Measurements from ENCODE around the gene FAT2.

The FAT2 gene

GRCh38 chr5:151607304-151607703, 16.2 kb upstream of the FAT2 start:
- H3K36me3 ChIP-seq (ENCODE audit: control insufficient read depth, insufficient read depth, low read length), result no peaks in the 10 kb centered on the region
- no peak overlapping the region for H3K9ac ChIP-seq (ENCODE audit: low read length)
- H3K9me3 ChIP-seq (ENCODE audit: control insufficient read depth, low read length), result no peaks in the 10 kb centered on the region
- H3K4me1 ChIP-seq (ENCODE audit: control insufficient read depth, insufficient read depth, low read length), result no peaks in the 10 kb centered on the region
- H3K4me3 ChIP-seq (ENCODE audit: low read length), result no peak overlapping the region
- H3K27me3 ChIP-seq (ENCODE audit: control insufficient read depth, insufficient read depth, low read length), result no peaks in the 10 kb centered on the region

GRCh38 chr5:151605559-151605958, 14.4 kb upstream of the FAT2 start:
- Histone ChIP-seq H3K4me1 (ENCODE audit: control insufficient read depth, insufficient read depth, low read length) (no peaks in the 10 kb centered on the region), H3K9me3 (ENCODE audit: control insufficient read depth, low read length) (no peaks in the 10 kb centered on the region), H3K9ac (ENCODE audit: low read length) (no peak overlapping the region), H3K4me3 (ENCODE audit: low read length) (no peak overlapping the region), H3K27me3 (ENCODE audit: control insufficient read depth, insufficient read depth, low read length) (peaks cover 4% of the 10 kb centered on the region), H3K36me3 (ENCODE audit: control insufficient read depth, insufficient read depth, low read length) (no peaks in the 10 kb centered on the region)

GRCh38 chr5:151602806-151603205, 11.7 kb upstream of the FAT2 start:
- Histone ChIP-seq H3K27me3 (ENCODE audit: control insufficient read depth, insufficient read depth, low read length) (peaks cover 4% of the 10 kb centered on the region), H3K4me1 (ENCODE audit: control insufficient read depth, insufficient read depth, low read length) (no peaks in the 10 kb centered on the region), H3K9ac (ENCODE audit: low read length) (no peak overlapping the region), H3K9me3 (ENCODE audit: control insufficient read depth, low read length) (no peaks in the 10 kb centered on the region), H3K4me3 (ENCODE audit: low read length) (no peak overlapping the region), H3K36me3 (ENCODE audit: control insufficient read depth, insufficient read depth, low read length) (no peaks in the 10 kb centered on the region)

GRCh38 chr5:151601391-151601790, 10.3 kb upstream of the FAT2 start:
- Histone ChIP-seq H3K4me3 (ENCODE audit: low read length) (no peak overlapping the region), H3K9ac (ENCODE audit: low read length) (no peak overlapping the region), H3K27me3 (ENCODE audit: control insufficient read depth, insufficient read depth, low read length) (peaks cover 4% of the 10 kb centered on the region), H3K36me3 (ENCODE audit: control insufficient read depth, insufficient read depth, low read length) (no peaks in the 10 kb centered on the region), H3K9me3 (ENCODE audit: control insufficient read depth, low read length) (no peaks in the 10 kb centered on the region), H3K4me1 (ENCODE audit: control insufficient read depth, insufficient read depth, low read length) (no peaks in the 10 kb centered on the region)

GRCh38 chr5:151600069-151600665, 9.0 kb upstream of the FAT2 start:
- Histone ChIP-seq H3K9ac (ENCODE audit: low read length) (no peak overlapping the region), H3K4me1 (ENCODE audit: control insufficient read depth, insufficient read depth, low read length) (no peaks in the 10 kb centered on the region), H3K36me3 (ENCODE audit: control insufficient read depth, insufficient read depth, low read length) (no peaks in the 10 kb centered on the region), H3K4me3 (ENCODE audit: low read length) (no peak overlapping the region), H3K9me3 (ENCODE audit: control insufficient read depth, low read length) (no peaks in the 10 kb centered on the region), H3K27me3 (ENCODE audit: control insufficient read depth, insufficient read depth, low read length) (peaks cover 4% of the 10 kb centered on the region)

GRCh38 chr5:151598984-151599383, 7.9 kb upstream of the FAT2 start:
- H3K4me1 ChIP-seq (ENCODE audit: control insufficient read depth, insufficient read depth, low read length), result no peaks in the 10 kb centered on the region
- no peak overlapping the region for H3K4me3 ChIP-seq (ENCODE audit: low read length)
- no peak overlapping the region for H3K9ac ChIP-seq (ENCODE audit: low read length)
- H3K9me3 ChIP-seq (ENCODE audit: control insufficient read depth, low read length), result no peaks in the 10 kb centered on the region
- H3K36me3 ChIP-seq (ENCODE audit: control insufficient read depth, insufficient read depth, low read length), result no peaks in the 10 kb centered on the region
- peaks cover 4% of the 10 kb centered on the region for H3K27me3 ChIP-seq (ENCODE audit: control insufficient read depth, insufficient read depth, low read length)

GRCh38 chr5:151598549-151598948, 7.4 kb upstream of the FAT2 start:
- no peaks in the 10 kb centered on the region for H3K9me3 ChIP-seq (ENCODE audit: control insufficient read depth, low read length)
- H3K36me3 ChIP-seq (ENCODE audit: control insufficient read depth, insufficient read depth, low read length), result no peaks in the 10 kb centered on the region
- peaks cover 4% of the 10 kb centered on the region for H3K27me3 ChIP-seq (ENCODE audit: control insufficient read depth, insufficient read depth, low read length)
- H3K4me3 ChIP-seq (ENCODE audit: low read length), result no peak overlapping the region
- H3K9ac ChIP-seq (ENCODE audit: low read length), result no peak overlapping the region
- H3K4me1 ChIP-seq (ENCODE audit: control insufficient read depth, insufficient read depth, low read length), result no peaks in the 10 kb centered on the region

- Histone ChIP-seq H3K9ac (ENCODE audit: low read length) (no peak overlapping the region), H3K27me3 (ENCODE audit: control insufficient read depth, insufficient read depth, low read length) (peaks cover 4% of the 10 kb centered on the region), H3K36me3 (ENCODE audit: control insufficient read depth, insufficient read depth, low read length) (no peaks in the 10 kb centered on the region), H3K9me3 (ENCODE audit: control insufficient read depth, low read length) (no peaks in the 10 kb centered on the region), H3K4me3 (ENCODE audit: low read length) (no peak overlapping the region), H3K4me1 (ENCODE audit: control insufficient read depth, insufficient read depth, low read length) (no peaks in the 10 kb centered on the region)
These were observed 6.6 kb upstream of the FAT2 start for GRCh38 chr5:151597749-151598148.

- Histone ChIP-seq H3K9ac (ENCODE audit: low read length) (no peak overlapping the region), H3K4me1 (ENCODE audit: control insufficient read depth, insufficient read depth, low read length) (no peaks in the 10 kb centered on the region), H3K36me3 (ENCODE audit: control insufficient read depth, insufficient read depth, low read length) (no peaks in the 10 kb centered on the region), H3K27me3 (ENCODE audit: control insufficient read depth, insufficient read depth, low read length) (peaks cover 4% of the 10 kb centered on the region), H3K9me3 (ENCODE audit: control insufficient read depth, low read length) (no peaks in the 10 kb centered on the region), H3K4me3 (ENCODE audit: low read length) (no peak overlapping the region)
These were observed 5.9 kb upstream of the FAT2 start for GRCh38 chr5:151596828-151597539.

GRCh38 chr5:151595411-151595826, 4.3 kb upstream of the FAT2 start:
- H3K27me3 ChIP-seq (ENCODE audit: control insufficient read depth, insufficient read depth, low read length), result no peaks in the 10 kb centered on the region
- no peak overlapping the region for H3K9ac ChIP-seq (ENCODE audit: low read length)
- H3K4me1 ChIP-seq (ENCODE audit: control insufficient read depth, insufficient read depth, low read length), result no peaks in the 10 kb centered on the region
- H3K4me3 ChIP-seq (ENCODE audit: low read length), result no peak overlapping the region
- H3K36me3 ChIP-seq (ENCODE audit: control insufficient read depth, insufficient read depth, low read length), result no peaks in the 10 kb centered on the region
- H3K9me3 ChIP-seq (ENCODE audit: control insufficient read depth, low read length), result no peaks in the 10 kb centered on the region

GRCh38 chr5:151592855-151593408, 1.8 kb upstream of the FAT2 start:
- no peak overlapping the region for H3K9ac ChIP-seq (ENCODE audit: low read length)
- H3K4me3 ChIP-seq (ENCODE audit: low read length), result no peak overlapping the region
- no peaks in the 10 kb centered on the region for H3K27me3 ChIP-seq (ENCODE audit: control insufficient read depth, insufficient read depth, low read length)
- no peaks in the 10 kb centered on the region for H3K36me3 ChIP-seq (ENCODE audit: control insufficient read depth, insufficient read depth, low read length)
- no peaks in the 10 kb centered on the region for H3K9me3 ChIP-seq (ENCODE audit: control insufficient read depth, low read length)
- H3K4me1 ChIP-seq (ENCODE audit: control insufficient read depth, insufficient read depth, low read length), result no peaks in the 10 kb centered on the region

GRCh38 chr5:151589878-151590570, 1.1 kb downstream of the FAT2 start:
- no peaks in the 10 kb centered on the region for H3K4me1 ChIP-seq (ENCODE audit: control insufficient read depth, insufficient read depth, low read length)
- no peaks in the 10 kb centered on the region for H3K9me3 ChIP-seq (ENCODE audit: control insufficient read depth, low read length)
- no peaks in the 10 kb centered on the region for H3K27me3 ChIP-seq (ENCODE audit: control insufficient read depth, insufficient read depth, low read length)
- no peak overlapping the region for H3K9ac ChIP-seq (ENCODE audit: low read length)
- no peak overlapping the region for H3K4me3 ChIP-seq (ENCODE audit: low read length)
- no peaks in the 10 kb centered on the region for H3K36me3 ChIP-seq (ENCODE audit: control insufficient read depth, insufficient read depth, low read length)

Data from mucosa of stomach (tissue), 1 donor.